Measurements from ENCODE around the gene JAKMIP1. TPM values are rescaled to one million over a fixed set of nuclear protein-coding genes. Genes with fewer than 3 reads are reported as not detected.
A peak's percentile ranks its signal among the peaks of the same experiment; 100 is the strongest.

JAKMIP1 gene
- 1 to 10 TPM; 5.6 to 6.3 TPM for total RNA-seq

DNA sequence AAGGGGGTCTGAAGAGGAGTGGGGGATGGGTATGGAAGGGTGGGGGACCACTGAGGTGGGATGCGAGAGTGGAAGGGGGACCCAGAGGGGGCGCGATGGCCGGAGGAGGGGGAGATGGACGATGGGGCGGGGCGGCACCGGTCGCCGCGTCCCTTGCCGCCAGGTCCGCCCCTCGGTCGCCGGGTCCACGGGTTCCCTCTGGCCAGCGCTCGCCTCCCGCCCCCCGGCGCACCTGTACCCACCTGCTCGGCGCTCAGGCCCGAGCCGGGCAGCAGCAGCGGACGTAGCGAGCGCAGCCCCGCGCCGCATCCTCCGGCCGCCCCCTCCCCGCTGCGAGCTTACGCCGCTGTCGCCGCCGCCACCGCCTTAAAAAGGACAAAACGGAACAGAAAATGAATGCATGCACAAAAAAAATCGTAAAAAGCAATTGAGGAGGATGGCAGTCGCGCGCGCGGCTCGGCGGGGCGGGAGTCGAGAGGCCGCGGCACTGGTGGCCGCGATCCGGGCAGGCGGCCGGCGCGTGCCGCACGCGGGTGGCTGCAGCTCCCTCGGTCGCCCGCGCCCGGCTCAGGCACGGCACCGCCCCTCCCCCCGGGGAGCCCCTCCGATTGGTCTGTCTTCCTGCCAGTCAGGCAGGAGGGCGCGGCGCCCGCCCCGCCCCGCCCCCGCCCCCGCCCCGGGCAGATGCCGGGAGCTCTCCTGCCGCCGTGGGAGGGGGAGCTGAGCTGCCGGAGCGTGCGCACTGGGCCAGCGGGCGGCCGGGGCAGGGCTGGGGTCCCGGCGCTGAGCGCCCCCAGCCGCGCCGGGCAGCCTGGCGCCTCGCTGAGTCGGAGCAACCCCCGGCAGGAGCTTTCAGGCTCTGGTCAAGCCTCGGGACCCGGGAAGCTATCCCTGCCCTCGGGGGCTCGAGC is at the start of gene JAKMIP1:
Gene JAKMIP1 (minus strand): TSS at position 539 of the 911 bp plus-strand sequence. CDS start 87,699 bp downstream, outside the sequence.
- intact Hi-C loops (cut with micrococcal nuclease) = no loop called here

DNA sequence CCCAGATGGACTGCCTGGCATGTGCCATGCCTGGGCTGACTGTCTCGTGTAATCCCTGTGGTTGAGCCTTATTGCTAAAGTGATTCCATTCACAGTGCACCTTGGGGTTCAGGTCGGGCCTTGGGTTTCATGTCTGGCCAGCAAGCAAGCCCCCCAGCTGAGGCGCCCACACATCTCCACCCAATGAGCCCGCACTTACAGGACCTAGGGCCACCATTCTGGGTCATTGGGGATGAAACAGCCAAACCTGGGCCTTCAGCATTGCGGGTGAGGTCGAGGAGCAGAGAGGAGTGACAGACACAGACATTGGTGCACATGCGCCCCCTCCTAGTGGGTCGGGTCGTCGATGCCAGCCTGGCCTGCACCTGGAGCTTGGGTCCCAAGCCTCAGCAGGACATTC is 48.0 kb upstream of the JAKMIP1 start:
- H3K27ac Mint-ChIP-seq = no peak overlapping the region
- peaks cover 42% of the 10 kb centered on the region for H3K27me3 Mint-ChIP-seq
- DNase-seq (no peak), ATAC-seq (no peak)
- CTCF ChIA-PET = interaction anchor here (1.0 to 10.6 kb wide), 3 partner anchors 11 to 85 kb away, joined by 3 to 304 read pairs (median 40); no protein-coding TSS in a partner anchor
- no peaks in the 10 kb centered on the region for H3K4me1 Mint-ChIP-seq (ENCODE audit: low read depth)
- intact Hi-C loops (cut with micrococcal nuclease) = no loop called here
- H3K9me3 Mint-ChIP-seq = peaks cover 12% of the 10 kb centered on the region
- POLR2A ChIA-PET = no interaction called here
- TF ChIP-seq, protein P1, sequence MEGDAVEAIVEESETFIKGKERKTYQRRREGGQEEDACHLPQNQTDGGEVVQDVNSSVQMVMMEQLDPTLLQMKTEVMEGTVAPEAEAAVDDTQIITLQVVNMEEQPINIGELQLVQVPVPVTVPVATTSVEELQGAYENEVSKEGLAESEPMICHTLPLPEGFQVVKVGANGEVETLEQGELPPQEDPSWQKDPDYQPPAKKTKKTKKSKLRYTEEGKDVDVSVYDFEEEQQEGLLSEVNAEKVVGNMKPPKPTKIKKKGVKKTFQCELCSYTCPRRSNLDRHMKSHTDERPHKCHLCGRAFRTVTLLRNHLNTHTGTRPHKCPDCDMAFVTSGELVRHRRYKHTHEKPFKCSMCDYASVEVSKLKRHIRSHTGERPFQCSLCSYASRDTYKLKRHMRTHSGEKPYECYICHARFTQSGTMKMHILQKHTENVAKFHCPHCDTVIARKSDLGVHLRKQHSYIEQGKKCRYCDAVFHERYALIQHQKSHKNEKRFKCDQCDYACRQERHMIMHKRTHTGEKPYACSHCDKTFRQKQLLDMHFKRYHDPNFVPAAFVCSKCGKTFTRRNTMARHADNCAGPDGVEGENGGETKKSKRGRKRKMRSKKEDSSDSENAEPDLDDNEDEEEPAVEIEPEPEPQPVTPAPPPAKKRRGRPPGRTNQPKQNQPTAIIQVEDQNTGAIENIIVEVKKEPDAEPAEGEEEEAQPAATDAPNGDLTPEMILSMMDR (IDR thresholded peaks at IDR 0.05) = no peak
- no peaks in the 10 kb centered on the region for H3K36me3 Mint-ChIP-seq (ENCODE audit: low read depth)
- H3K4me3 Mint-ChIP-seq = no peak overlapping the region

More for the DNA sequence above, at the start of gene JAKMIP1:
- Mint-ChIP-seq H3K27ac (peak within 1 kb of the TSS; percentile 40), H3K9me3 (peaks cover 8% of the 10 kb centered on the region), H3K4me3 (peak within 1 kb of the TSS; percentile 72), H3K27me3 (peaks cover 35% of the 10 kb centered on the region), H3K4me1 (ENCODE audit: low read depth) (peaks cover 30% of the 10 kb centered on the region), H3K36me3 (ENCODE audit: low read depth) (peaks cover 12% of the 10 kb centered on the region)
- TF ChIP-seq, protein P1 (IDR thresholded peaks at IDR 0.05) = no peak
- ChIA-PET CTCF (interaction anchor here (1.4 kb wide), 1 partner anchor 19 kb away, joined by 5 read pairs; no protein-coding TSS in a partner anchor), POLR2A (interaction anchor here (0.6 to 3.6 kb wide), 4 partner anchors 15 to 43 kb away, joined by 3 to 33 read pairs (median 5); no protein-coding TSS in a partner anchor)
- DNase-seq (peak; percentile 86), ATAC-seq (peak; percentile 75)

- peaks cover 48% of the 10 kb centered on the region for H3K27me3 Mint-ChIP-seq
Observed at GRCh38 chr4:6246170-6246634, 45.9 kb upstream of the JAKMIP1 start.

DNA sequence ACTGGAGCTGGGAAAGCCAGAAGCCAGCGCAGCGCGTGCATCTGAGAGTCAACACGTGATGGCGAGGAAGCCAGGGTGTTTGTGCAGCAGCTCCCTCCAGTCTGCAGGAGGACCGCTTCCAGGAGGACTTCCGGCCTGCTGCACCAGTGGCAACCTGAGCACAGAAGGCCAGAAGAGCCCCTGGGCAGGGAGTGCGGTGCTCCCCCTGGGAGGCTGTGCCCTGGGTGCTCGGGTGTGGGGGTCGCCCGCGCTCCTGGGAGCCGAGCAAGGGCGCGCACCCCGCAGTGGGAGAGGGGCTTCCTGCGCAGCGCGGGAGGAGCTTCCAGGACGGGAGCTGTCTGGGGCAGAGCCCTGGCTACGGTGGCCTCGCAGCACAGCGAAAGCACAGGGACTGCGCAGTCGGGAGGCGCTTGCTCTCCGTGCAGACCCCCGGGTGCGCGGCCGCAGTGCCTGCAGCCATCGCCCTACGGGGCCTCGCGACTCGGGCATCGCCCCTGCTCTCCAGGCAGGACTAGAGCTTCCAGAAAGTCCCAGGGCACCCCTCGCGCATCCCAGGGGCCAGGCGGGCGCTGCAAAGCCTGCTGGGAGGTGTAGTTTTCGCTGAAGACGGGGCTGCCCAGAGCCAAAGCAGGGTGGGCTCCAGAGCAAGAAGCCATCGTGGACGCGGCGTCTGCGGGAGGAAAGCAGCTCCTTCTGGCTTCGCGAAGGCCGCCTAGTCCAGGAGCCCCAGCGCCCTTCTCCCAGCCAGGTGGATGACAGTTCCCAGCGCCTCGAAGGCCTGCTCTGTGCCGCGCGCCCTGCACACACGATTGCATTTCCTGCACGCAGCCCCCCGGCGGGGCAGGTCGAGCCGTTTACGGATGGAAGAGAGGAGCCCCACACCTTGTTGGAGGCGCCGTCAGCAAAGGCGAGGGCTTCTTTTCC is 45.2 kb upstream of the JAKMIP1 start:
- TF ChIP-seq, protein P1 (IDR thresholded peaks at IDR 0.05) = no peak
- intact Hi-C loops (cut with micrococcal nuclease) = no loop called here
- CTCF ChIA-PET = interaction anchor here (0.7 to 10.6 kb wide), 3 partner anchors 82 to 86 kb away, joined by 3 to 304 read pairs (median 9); no protein-coding TSS in a partner anchor
- no peak for DNase-seq
- Mint-ChIP-seq H3K4me3 (no peak overlapping the region), H3K27ac (no peak overlapping the region), H3K4me1 (ENCODE audit: low read depth) (no peaks in the 10 kb centered on the region), H3K36me3 (ENCODE audit: low read depth) (no peaks in the 10 kb centered on the region), H3K9me3 (peaks cover 12% of the 10 kb centered on the region), H3K27me3 (peaks cover 46% of the 10 kb centered on the region)
- no peak for ATAC-seq
- POLR2A ChIA-PET = no interaction called here

More at GRCh38 chr4:6246170-6246634, 45.9 kb upstream of the JAKMIP1 start:
- DNase-seq (no peak), ATAC-seq (no peak)
- CTCF ChIA-PET = interaction anchor here (10.6 kb wide), 1 partner anchor 83 kb away, joined by 304 read pairs; no protein-coding TSS in a partner anchor
- no peak overlapping the region for H3K4me3 Mint-ChIP-seq
- POLR2A ChIA-PET = no interaction called here
- TF ChIP-seq, protein P1 (IDR thresholded peaks at IDR 0.05) = no peak
- no peak overlapping the region for H3K27ac Mint-ChIP-seq
- peaks cover 12% of the 10 kb centered on the region for H3K9me3 Mint-ChIP-seq
- no peaks in the 10 kb centered on the region for H3K36me3 Mint-ChIP-seq (ENCODE audit: low read depth)
- intact Hi-C loops (cut with micrococcal nuclease) = no loop called here
- H3K4me1 Mint-ChIP-seq (ENCODE audit: low read depth) = no peaks in the 10 kb centered on the region
